Measurements from ENCODE around the gene CHRNA9. TPM values are rescaled to one million over a fixed set of nuclear protein-coding genes. Genes with fewer than 3 reads are reported as not detected.
"Not testable (repeated sequence)": the region's sequence is repeated elsewhere in the genome, so short reads cannot be mapped to it uniquely, and the experiment has no call there.

CHRNA9 gene
- total RNA-seq, 2 donors from 2014 or later: not detected

GRCh38 chr4:40292313-40292759 lies 42.8 kb upstream of the CHRNA9 start:
- H3K4me1 ChIP-seq (ENCODE audit: control insufficient read depth in 1 of 2, low read depth in 2 of 2): no peaks in the 10 kb centered on the region
- no peak for TF ChIP-seq CTCF (IDR thresholded peaks at IDR 0.05)
- no peak for DNase-seq (ENCODE audit: low spot score)
- H3K4me3 ChIP-seq: no peak overlapping the region
- no peaks in the 10 kb centered on the region for H3K36me3 ChIP-seq
- H3K9me3 ChIP-seq: no peaks in the 10 kb centered on the region
- no peaks in the 10 kb centered on the region for H3K27me3 ChIP-seq (replicated peaks; ENCODE audit: insufficient read depth)
- no peak for ATAC-seq (ENCODE audit: insufficient number of reproducible peaks, low FRiP score, low read depth)
- H3K27ac ChIP-seq: no peak overlapping the region

GRCh38 chr4:40294339-40294738 lies 40.8 kb upstream of the CHRNA9 start:
- H3K36me3 ChIP-seq: no peaks in the 10 kb centered on the region
- TF ChIP-seq CTCF (IDR thresholded peaks at IDR 0.05): no peak
- H3K27me3 ChIP-seq (replicated peaks; ENCODE audit: insufficient read depth): no peaks in the 10 kb centered on the region
- ATAC-seq (ENCODE audit: insufficient number of reproducible peaks, low FRiP score, low read depth) (no peak), DNase-seq (ENCODE audit: low spot score) (no peak)
- H3K4me1 ChIP-seq (ENCODE audit: control insufficient read depth in 1 of 2, low read depth in 2 of 2): no peaks in the 10 kb centered on the region
- H3K4me3 ChIP-seq: no peak overlapping the region
- H3K9me3 ChIP-seq: no peaks in the 10 kb centered on the region
- H3K27ac ChIP-seq: no peak overlapping the region

GRCh38 chr4:40295030-40295429 lies 40.1 kb upstream of the CHRNA9 start:
- H3K9me3 ChIP-seq; H3K4me3 ChIP-seq; H3K27me3 ChIP-seq (replicated peaks; ENCODE audit: insufficient read depth); H3K4me1 ChIP-seq (ENCODE audit: control insufficient read depth in 1 of 2, low read depth in 2 of 2); H3K36me3 ChIP-seq; ATAC-seq (ENCODE audit: insufficient number of reproducible peaks, low FRiP score, low read depth); DNase-seq (ENCODE audit: low spot score); H3K27ac ChIP-seq: not testable (repeated sequence)

GRCh38 chr4:40295572-40295971 lies 39.6 kb upstream of the CHRNA9 start:
- DNase-seq (ENCODE audit: low spot score): no peak
- no peaks in the 10 kb centered on the region for H3K4me1 ChIP-seq (ENCODE audit: control insufficient read depth in 1 of 2, low read depth in 2 of 2)
- H3K9me3 ChIP-seq: no peaks in the 10 kb centered on the region
- no peak for ATAC-seq (ENCODE audit: insufficient number of reproducible peaks, low FRiP score, low read depth)
- no peak for TF ChIP-seq CTCF (IDR thresholded peaks at IDR 0.05)
- no peaks in the 10 kb centered on the region for H3K27me3 ChIP-seq (replicated peaks; ENCODE audit: insufficient read depth)
- H3K27ac ChIP-seq: no peak overlapping the region
- no peaks in the 10 kb centered on the region for H3K36me3 ChIP-seq
- no peak overlapping the region for H3K4me3 ChIP-seq

- DNase-seq (ENCODE audit: low spot score) (no peak), ATAC-seq (ENCODE audit: insufficient number of reproducible peaks, low FRiP score, low read depth) (no peak)
- no peaks in the 10 kb centered on the region for H3K9me3 ChIP-seq
- H3K4me1 ChIP-seq (ENCODE audit: control insufficient read depth in 1 of 2, low read depth in 2 of 2): no peaks in the 10 kb centered on the region
- TF ChIP-seq CTCF (IDR thresholded peaks at IDR 0.05): no peak
- H3K27me3 ChIP-seq (replicated peaks; ENCODE audit: insufficient read depth): no peaks in the 10 kb centered on the region
- no peaks in the 10 kb centered on the region for H3K36me3 ChIP-seq
- no peak overlapping the region for H3K27ac ChIP-seq
- H3K4me3 ChIP-seq: no peak overlapping the region
Measured at GRCh38 chr4:40299126-40299525, 36.0 kb upstream of the CHRNA9 start.

- no peak for DNase-seq (ENCODE audit: low spot score)
- no peaks in the 10 kb centered on the region for H3K4me1 ChIP-seq (ENCODE audit: control insufficient read depth in 1 of 2, low read depth in 2 of 2)
- ATAC-seq (ENCODE audit: insufficient number of reproducible peaks, low FRiP score, low read depth): no peak
Measured at GRCh38 chr4:40299811-40300292, 35.3 kb upstream of the CHRNA9 start.

More at GRCh38 chr4:40299811-40300292, 35.3 kb upstream of the CHRNA9 start:
- Histone ChIP-seq H3K4me3 (no peak overlapping the region), H3K36me3 (no peaks in the 10 kb centered on the region), H3K27ac (no peak overlapping the region), H3K27me3 (replicated peaks; ENCODE audit: insufficient read depth) (no peaks in the 10 kb centered on the region), H3K9me3 (no peaks in the 10 kb centered on the region)
- no peak for TF ChIP-seq CTCF (IDR thresholded peaks at IDR 0.05)

Measured in thoracic aorta (tissue), 2 donors.